ENCODE measurements around the gene COG3. TPM values are rescaled to one million over a fixed set of nuclear protein-coding genes. Genes with fewer than 3 reads are reported as not detected.

Gene COG3
- total RNA-seq, 1 donor from 2014 or later: 36.5 TPM

GRCh38 chr13:45564133-45564776 lies 99.5 kb downstream of the COG3 start:
- no peaks in the 10 kb centered on the region for H3K9me3 ChIP-seq (ENCODE audit: control insufficient read depth in 3 of 3, low read length in 3 of 3)
- H3K9ac ChIP-seq (ENCODE audit: low read depth in 1 of 3, low read length in 3 of 3): no peak overlapping the region
- H3K27ac ChIP-seq (ENCODE audit: low read depth, low read length): no peak overlapping the region
- no peaks in the 10 kb centered on the region for H3K4me1 ChIP-seq (ENCODE audit: control insufficient read depth in 3 of 3, insufficient read depth in 3 of 3, low read length in 3 of 3)
- no peak overlapping the region for H3K4me3 ChIP-seq (ENCODE audit: low read length in 3 of 3)
- H3K36me3 ChIP-seq (ENCODE audit: control insufficient read depth in 3 of 3, insufficient read depth in 3 of 3, low read length in 3 of 3): no peaks in the 10 kb centered on the region
- H3K27me3 ChIP-seq (ENCODE audit: control insufficient read depth in 3 of 3, insufficient read depth in 3 of 3, low read length in 3 of 3): no peaks in the 10 kb centered on the region

DNA sequence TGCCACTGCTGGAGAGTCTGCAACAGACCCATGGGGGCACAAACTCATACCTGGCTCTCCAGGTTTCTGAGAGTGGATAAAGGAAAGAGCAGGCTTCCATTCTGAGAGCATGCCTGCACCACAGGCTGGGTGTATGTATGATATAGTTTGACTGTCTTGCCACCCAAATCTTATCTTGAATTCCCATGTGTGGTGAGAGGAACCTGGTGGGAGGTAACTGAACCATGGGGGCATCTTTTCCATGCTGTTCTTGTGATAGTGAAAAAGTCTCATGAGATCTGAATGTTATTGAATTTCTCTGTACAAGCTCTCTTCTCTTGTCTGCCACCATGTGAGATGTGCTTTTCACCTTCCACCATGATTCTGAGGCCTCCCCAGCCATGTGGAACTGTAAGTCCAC lies 100.6 kb downstream of the COG3 start:
- Histone ChIP-seq H3K27ac (ENCODE audit: low read depth, low read length) (no peak overlapping the region), H3K9ac (ENCODE audit: low read depth in 1 of 3, low read length in 3 of 3) (no peak overlapping the region), H3K27me3 (ENCODE audit: control insufficient read depth in 3 of 3, insufficient read depth in 3 of 3, low read length in 3 of 3) (no peaks in the 10 kb centered on the region), H3K4me1 (ENCODE audit: control insufficient read depth in 3 of 3, insufficient read depth in 3 of 3, low read length in 3 of 3) (no peaks in the 10 kb centered on the region), H3K4me3 (ENCODE audit: low read length in 3 of 3) (no peak overlapping the region), H3K9me3 (ENCODE audit: control insufficient read depth in 3 of 3, low read length in 3 of 3) (no peaks in the 10 kb centered on the region), H3K36me3 (ENCODE audit: control insufficient read depth in 3 of 3, insufficient read depth in 3 of 3, low read length in 3 of 3) (no peaks in the 10 kb centered on the region)

GRCh38 chr13:45575146-45575829 lies 110.5 kb downstream of the COG3 start:
- Histone ChIP-seq H3K27ac (ENCODE audit: low read depth, low read length) (no peak overlapping the region), H3K27me3 (ENCODE audit: control insufficient read depth in 3 of 3, insufficient read depth in 3 of 3, low read length in 3 of 3) (peaks cover 0 to 2% (median 0%) of the 10 kb centered on the region in 3 donors), H3K9ac (ENCODE audit: low read depth in 1 of 3, low read length in 3 of 3) (no peak overlapping the region)

GRCh38 chr13:45575830-45576180 lies 111.1 kb downstream of the COG3 start:
- Histone ChIP-seq H3K4me3 (ENCODE audit: low read length in 3 of 3) (no peak overlapping the region), H3K36me3 (ENCODE audit: control insufficient read depth in 3 of 3, insufficient read depth in 3 of 3, low read length in 3 of 3) (no peaks in the 10 kb centered on the region), H3K4me1 (ENCODE audit: control insufficient read depth in 3 of 3, insufficient read depth in 3 of 3, low read length in 3 of 3) (no peaks in the 10 kb centered on the region)

More at GRCh38 chr13:45575146-45575829, 110.5 kb downstream of the COG3 start:
- no peaks in the 10 kb centered on the region for H3K4me1 ChIP-seq (ENCODE audit: control insufficient read depth in 3 of 3, insufficient read depth in 3 of 3, low read length in 3 of 3)
- no peaks in the 10 kb centered on the region for H3K36me3 ChIP-seq (ENCODE audit: control insufficient read depth in 3 of 3, insufficient read depth in 3 of 3, low read length in 3 of 3)
- H3K4me3 ChIP-seq (ENCODE audit: low read length in 3 of 3): no peak overlapping the region
- H3K9me3 ChIP-seq (ENCODE audit: control insufficient read depth in 3 of 3, low read length in 3 of 3): no peaks in the 10 kb centered on the region

GRCh38 chr13:45576466-45576865 lies 111.7 kb downstream of the COG3 start:
- H3K36me3 ChIP-seq (ENCODE audit: control insufficient read depth in 3 of 3, insufficient read depth in 3 of 3, low read length in 3 of 3): no peaks in the 10 kb centered on the region
- no peaks in the 10 kb centered on the region for H3K9me3 ChIP-seq (ENCODE audit: control insufficient read depth in 3 of 3, low read length in 3 of 3)
- H3K4me3 ChIP-seq (ENCODE audit: low read length in 3 of 3): no peak overlapping the region
- H3K4me1 ChIP-seq (ENCODE audit: control insufficient read depth in 3 of 3, insufficient read depth in 3 of 3, low read length in 3 of 3): no peaks in the 10 kb centered on the region
- no peak overlapping the region for H3K27ac ChIP-seq (ENCODE audit: low read depth, low read length)
- H3K27me3 ChIP-seq (ENCODE audit: control insufficient read depth in 3 of 3, insufficient read depth in 3 of 3, low read length in 3 of 3): peaks cover 0 to 2% (median 0%) of the 10 kb centered on the region in 3 donors
- H3K9ac ChIP-seq (ENCODE audit: low read depth in 1 of 3, low read length in 3 of 3): no peak overlapping the region

More at GRCh38 chr13:45575830-45576180, 111.1 kb downstream of the COG3 start:
- Histone ChIP-seq H3K9me3 (ENCODE audit: control insufficient read depth in 3 of 3, low read length in 3 of 3) (no peaks in the 10 kb centered on the region), H3K27ac (ENCODE audit: low read depth, low read length) (no peak overlapping the region), H3K9ac (ENCODE audit: low read depth in 1 of 3, low read length in 3 of 3) (no peak overlapping the region), H3K27me3 (ENCODE audit: control insufficient read depth in 3 of 3, insufficient read depth in 3 of 3, low read length in 3 of 3) (peaks cover 0 to 2% (median 0%) of the 10 kb centered on the region in 3 donors)

DNA sequence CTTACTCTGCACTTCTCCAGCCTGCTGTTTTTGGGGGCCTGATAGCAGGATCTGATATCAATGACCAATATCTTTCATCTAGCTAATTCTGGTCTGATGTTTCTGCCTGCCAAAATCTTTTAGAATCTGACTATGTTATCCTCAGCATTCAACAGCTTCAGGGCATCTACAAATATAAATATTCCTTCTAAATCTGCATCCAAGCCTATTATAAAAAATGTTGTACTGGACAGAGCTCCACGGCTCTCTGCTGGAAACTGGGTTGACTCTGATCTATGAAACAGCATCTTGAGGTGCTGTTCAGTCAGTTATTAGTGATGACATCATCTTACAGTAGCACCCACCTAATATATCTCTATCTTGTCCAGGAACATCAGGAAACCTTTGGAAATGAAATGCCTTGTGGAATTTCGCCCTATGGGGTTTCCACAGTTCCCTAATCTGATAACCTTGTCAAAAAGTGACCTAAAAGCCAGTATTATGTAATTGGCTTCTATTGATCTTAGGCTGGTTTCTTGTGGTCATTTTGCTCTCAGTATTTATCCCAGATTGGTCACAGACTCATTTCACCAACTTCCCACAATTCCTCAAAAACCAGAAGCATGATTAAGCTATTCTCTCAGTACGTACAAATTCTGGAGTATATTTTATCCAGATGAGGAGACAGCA lies 117.8 kb downstream of the COG3 start:
- no peak overlapping the region for H3K4me3 ChIP-seq (ENCODE audit: low read length in 3 of 3)
- H3K9ac ChIP-seq (ENCODE audit: low read depth in 1 of 3, low read length in 3 of 3): no peak overlapping the region
- H3K9me3 ChIP-seq (ENCODE audit: control insufficient read depth in 3 of 3, low read length in 3 of 3): no peaks in the 10 kb centered on the region
- H3K36me3 ChIP-seq (ENCODE audit: control insufficient read depth in 3 of 3, insufficient read depth in 3 of 3, low read length in 3 of 3): no peaks in the 10 kb centered on the region
- H3K27ac ChIP-seq (ENCODE audit: low read depth, low read length): no peak overlapping the region
- H3K27me3 ChIP-seq (ENCODE audit: control insufficient read depth in 3 of 3, insufficient read depth in 3 of 3, low read length in 3 of 3): peaks cover 0 to 10% (median 7%) of the 10 kb centered on the region in 3 donors
- no peaks in the 10 kb centered on the region for H3K4me1 ChIP-seq (ENCODE audit: control insufficient read depth in 3 of 3, insufficient read depth in 3 of 3, low read length in 3 of 3)

- no peaks in the 10 kb centered on the region for H3K36me3 ChIP-seq (ENCODE audit: control insufficient read depth in 3 of 3, insufficient read depth in 3 of 3, low read length in 3 of 3)
- no peaks in the 10 kb centered on the region for H3K4me1 ChIP-seq (ENCODE audit: control insufficient read depth in 3 of 3, insufficient read depth in 3 of 3, low read length in 3 of 3)
- no peak overlapping the region for H3K9ac ChIP-seq (ENCODE audit: low read depth in 1 of 3, low read length in 3 of 3)
- H3K27ac ChIP-seq (ENCODE audit: low read depth, low read length): no peak overlapping the region
- H3K9me3 ChIP-seq (ENCODE audit: control insufficient read depth in 3 of 3, low read length in 3 of 3): no peaks in the 10 kb centered on the region
- H3K27me3 ChIP-seq (ENCODE audit: control insufficient read depth in 3 of 3, insufficient read depth in 3 of 3, low read length in 3 of 3): peaks cover 0 to 10% (median 7%) of the 10 kb centered on the region in 3 donors
- H3K4me3 ChIP-seq (ENCODE audit: low read length in 3 of 3): no peak overlapping the region
These were observed 120.1 kb downstream of the COG3 start for GRCh38 chr13:45584816-45585215.

Small RNAs within 50 kb of the gene (small RNA-seq; reads per million reads assigned to genes)
- gene RNA5SP27: not detected
- not detected for gene TIMM9P3

Other genes starting within 250 kb of the COG3 start
- gene TPT1, start 123.8 kb upstream of the COG3 start, total RNA-seq: 4,283 TPM
- gene SLC25A30, start 46.6 kb upstream of the COG3 start, total RNA-seq: 12.5 TPM
- not detected for gene ERICH6B, start 150.8 kb downstream of the COG3 start, total RNA-seq
- not detected for gene CBY2, start 237.4 kb downstream of the COG3 start, total RNA-seq